ENCODE data around the gene BTF3. TPM values are rescaled to one million over a fixed set of nuclear protein-coding genes. Genes with fewer than 3 reads are reported as not detected.
A peak's percentile ranks its signal among the peaks of the same experiment; 100 is the strongest.

The BTF3 gene
- total and polyA plus RNA-seq, 2 of the 13 experiments (the other 11 are each of a cell fraction or from before 2014, with no cell fraction given), result 557 to 698 TPM

DNA sequence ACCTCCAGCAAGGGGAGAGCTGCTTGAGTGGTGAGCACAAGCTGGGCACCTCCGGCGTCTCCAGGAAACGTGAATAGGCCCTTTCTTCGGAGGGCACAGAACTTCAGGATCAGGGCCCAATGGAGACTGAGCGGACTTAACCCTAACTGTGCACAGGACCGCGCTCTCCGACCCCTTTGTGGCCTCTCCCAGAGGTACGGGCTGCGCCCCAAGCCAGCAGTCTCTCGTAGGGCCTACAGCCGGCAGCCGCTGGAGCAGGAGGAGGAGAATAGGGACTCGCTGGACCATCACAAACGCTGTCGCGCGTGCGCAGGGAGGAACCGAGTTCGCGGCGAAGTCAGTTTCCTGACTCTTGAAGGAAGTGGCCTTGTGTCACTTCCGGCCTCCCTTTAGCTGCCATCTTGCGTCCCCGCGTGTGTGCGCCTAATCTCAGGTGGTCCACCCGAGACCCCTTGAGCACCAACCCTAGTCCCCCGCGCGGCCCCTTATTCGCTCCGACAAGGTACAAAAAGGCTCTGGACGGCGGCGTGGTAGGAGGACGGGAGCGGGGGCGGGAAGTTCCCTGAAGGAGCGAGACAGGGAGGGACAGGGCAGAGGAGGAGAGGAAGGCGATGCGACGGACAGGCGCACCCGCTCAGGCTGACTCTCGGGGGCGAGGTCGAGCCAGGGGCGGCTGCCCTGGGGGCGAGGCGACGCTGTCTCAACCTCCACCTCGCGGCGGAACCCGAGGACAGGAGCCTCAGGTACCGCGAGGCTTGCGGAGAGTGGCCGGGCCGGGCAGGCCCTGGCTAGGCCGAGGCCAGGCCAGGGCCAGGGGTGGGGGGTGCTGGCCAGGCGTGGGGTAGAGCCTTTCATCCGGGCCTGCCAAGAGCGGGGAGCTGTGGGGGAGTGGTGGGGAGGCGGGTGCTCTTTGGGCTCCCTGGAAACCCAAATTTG, at the start of gene BTF3 (continued):
- TF ChIP-seq ZBTB49 (CRISPR knock-in tag; IDR thresholded peaks at IDR 0.05; ENCODE audit: borderline replicate concordance) (no peak), DNMT1 (CRISPR knock-in tag; IDR thresholded peaks at IDR 0.05) (peak; percentile 43; the same call in 1 of the 2 replicates), HNRNPL (IDR thresholded peaks at IDR 0.05; ENCODE audit: low read depth, low read length) (no peak; the same call in 1 of the 2 replicates), RBFOX2 (IDR thresholded peaks at IDR 0.05; ENCODE audit: low read depth, low read length) (peak; percentile 95), ZNF274 (CRISPR knock-in tag; IDR thresholded peaks at IDR 0.05) (peak; percentile 93), ZSCAN30 (CRISPR knock-in tag; IDR thresholded peaks at IDR 0.05) (0 out of 2 replicates have a peak, but pooled peaks have one; percentile 55), NCOA2 (CRISPR knock-in tag; IDR thresholded peaks at IDR 0.05) (0 out of 2 replicates have a peak, but pooled peaks have one; percentile 28), RCOR2 (CRISPR knock-in tag; IDR thresholded peaks at IDR 0.05) (no peak), ZNF761 (CRISPR knock-in tag; conservative IDR thresholded peaks at IDR 0.05) (peak; percentile 88), ZNF713 (CRISPR knock-in tag; IDR thresholded peaks at IDR 0.05) (no peak), CENPBD1 (CRISPR knock-in tag; IDR thresholded peaks at IDR 0.05; ENCODE audit: borderline replicate concordance, low read depth) (no peak), KAT7 (CRISPR knock-in tag; IDR thresholded peaks at IDR 0.05; ENCODE audit: borderline replicate concordance) (no peak), ZSCAN22 (CRISPR knock-in tag; IDR thresholded peaks at IDR 0.05) (0 out of 2 replicates have a peak, but pooled peaks have one; percentile 35), HNRNPH1 (optimal IDR thresholded peaks at IDR 0.05; ENCODE audit: low read depth, low read length) (no peak), PCBP1 (IDR thresholded peaks at IDR 0.05; ENCODE audit: borderline replicate concordance, low read depth, low read length) (no peak)
- TF ChIP-seq, protein P1, sequence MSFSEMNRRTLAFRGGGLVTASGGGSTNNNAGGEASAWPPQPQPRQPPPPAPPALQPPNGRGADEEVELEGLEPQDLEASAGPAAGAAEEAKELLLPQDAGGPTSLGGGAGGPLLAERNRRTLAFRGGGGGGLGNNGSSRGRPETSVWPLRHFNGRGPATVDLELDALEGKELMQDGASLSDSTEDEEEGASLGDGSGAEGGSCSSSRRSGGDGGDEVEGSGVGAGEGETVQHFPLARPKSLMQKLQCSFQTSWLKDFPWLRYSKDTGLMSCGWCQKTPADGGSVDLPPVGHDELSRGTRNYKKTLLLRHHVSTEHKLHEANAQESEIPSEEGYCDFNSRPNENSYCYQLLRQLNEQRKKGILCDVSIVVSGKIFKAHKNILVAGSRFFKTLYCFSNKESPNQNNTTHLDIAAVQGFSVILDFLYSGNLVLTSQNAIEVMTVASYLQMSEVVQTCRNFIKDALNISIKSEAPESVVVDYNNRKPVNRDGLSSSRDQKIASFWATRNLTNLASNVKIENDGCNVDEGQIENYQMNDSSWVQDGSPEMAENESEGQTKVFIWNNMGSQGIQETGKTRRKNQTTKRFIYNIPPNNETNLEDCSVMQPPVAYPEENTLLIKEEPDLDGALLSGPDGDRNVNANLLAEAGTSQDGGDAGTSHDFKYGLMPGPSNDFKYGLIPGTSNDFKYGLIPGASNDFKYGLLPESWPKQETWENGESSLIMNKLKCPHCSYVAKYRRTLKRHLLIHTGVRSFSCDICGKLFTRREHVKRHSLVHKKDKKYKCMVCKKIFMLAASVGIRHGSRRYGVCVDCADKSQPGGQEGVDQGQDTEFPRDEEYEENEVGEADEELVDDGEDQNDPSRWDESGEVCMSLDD (CRISPR knock-in tag; IDR thresholded peaks at IDR 0.05; ENCODE audit: borderline replicate concordance), result no peak; the same call in 1 of the 2 replicates
- TF ChIP-seq, protein P2, sequence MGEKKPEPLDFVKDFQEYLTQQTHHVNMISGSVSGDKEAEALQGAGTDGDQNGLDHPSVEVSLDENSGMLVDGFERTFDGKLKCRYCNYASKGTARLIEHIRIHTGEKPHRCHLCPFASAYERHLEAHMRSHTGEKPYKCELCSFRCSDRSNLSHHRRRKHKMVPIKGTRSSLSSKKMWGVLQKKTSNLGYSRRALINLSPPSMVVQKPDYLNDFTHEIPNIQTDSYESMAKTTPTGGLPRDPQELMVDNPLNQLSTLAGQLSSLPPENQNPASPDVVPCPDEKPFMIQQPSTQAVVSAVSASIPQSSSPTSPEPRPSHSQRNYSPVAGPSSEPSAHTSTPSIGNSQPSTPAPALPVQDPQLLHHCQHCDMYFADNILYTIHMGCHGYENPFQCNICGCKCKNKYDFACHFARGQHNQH (CRISPR knock-in tag; IDR thresholded peaks at IDR 0.05), result peak; percentile 39; the same call in 1 of the 2 replicates
- TF ChIP-seq, protein P3, sequence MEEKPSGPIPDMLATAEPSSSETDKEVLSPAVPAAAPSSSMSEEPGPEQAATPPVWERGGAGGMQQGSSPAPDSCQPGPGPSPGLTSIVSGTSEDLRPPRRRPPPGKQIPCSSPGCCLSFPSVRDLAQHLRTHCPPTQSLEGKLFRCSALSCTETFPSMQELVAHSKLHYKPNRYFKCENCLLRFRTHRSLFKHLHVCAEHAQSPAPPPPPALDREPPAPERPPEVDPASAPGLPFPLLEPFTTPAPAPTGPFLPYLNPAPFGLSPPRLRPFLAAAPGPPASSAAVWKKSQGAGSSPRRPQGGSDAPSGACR (CRISPR knock-in tag; IDR thresholded peaks at IDR 0.05), result 0 out of 2 replicates have a peak, but pooled peaks have one; percentile 51
- TF ChIP-seq, protein P4, sequence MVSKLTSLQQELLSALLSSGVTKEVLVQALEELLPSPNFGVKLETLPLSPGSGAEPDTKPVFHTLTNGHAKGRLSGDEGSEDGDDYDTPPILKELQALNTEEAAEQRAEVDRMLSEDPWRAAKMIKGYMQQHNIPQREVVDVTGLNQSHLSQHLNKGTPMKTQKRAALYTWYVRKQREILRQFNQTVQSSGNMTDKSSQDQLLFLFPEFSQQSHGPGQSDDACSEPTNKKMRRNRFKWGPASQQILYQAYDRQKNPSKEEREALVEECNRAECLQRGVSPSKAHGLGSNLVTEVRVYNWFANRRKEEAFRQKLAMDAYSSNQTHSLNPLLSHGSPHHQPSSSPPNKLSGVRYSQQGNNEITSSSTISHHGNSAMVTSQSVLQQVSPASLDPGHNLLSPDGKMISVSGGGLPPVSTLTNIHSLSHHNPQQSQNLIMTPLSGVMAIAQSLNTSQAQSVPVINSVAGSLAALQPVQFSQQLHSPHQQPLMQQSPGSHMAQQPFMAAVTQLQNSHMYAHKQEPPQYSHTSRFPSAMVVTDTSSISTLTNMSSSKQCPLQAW (CRISPR knock-in tag; IDR thresholded peaks at IDR 0.05), result peak; percentile 78
